WTC11 (cell line): Measurements from ENCODE around the gene PFKFB3. TPM values are rescaled to one million over a fixed set of nuclear protein-coding genes. Genes with fewer than 3 reads are reported as not detected.

ENCODE experiments used
- ATAC-seq: fragments of 200-7000 bp; cut with Tn5 transposase; 2 replicates; pipeline ENCODE4 v1.10.0; 2021; ENCODE audit warnings: mild to moderate bottlenecking, moderate library complexity
- CTCF ChIA-PET: fragments of 300-600 bp; sonication (Branson Sonifier 250); formaldehyde crosslinking; loops from one replicate; lab custom pipeline; 2021; ENCODE audit warnings: antibody characterized with exemption; lab: Charles Lee
- POLR2A ChIA-PET: fragments of 350-600 bp; sonication (Branson Sonifier 250); formaldehyde crosslinking; loops from one replicate; lab custom pipeline; 2021; ENCODE audit warnings: antibody characterized with exemption; lab: Charles Lee
- DNase-seq: peaks from one replicate; pipeline ENCODE4 v3.0.0; 2021; ENCODE audit warnings: low spot score
- H3K27ac Mint-ChIP-seq: 2 replicates; pipeline ENCODE4 v1.8.0; 2021; ENCODE audit warnings: mixed read lengths
- H3K27me3 Mint-ChIP-seq: 2 replicates; pipeline ENCODE4 v1.8.0; 2021; ENCODE audit warnings: low read depth, mild to moderate bottlenecking, moderate library complexity, mixed read lengths
- H3K36me3 Mint-ChIP-seq: 2 replicates; pipeline ENCODE4 v1.8.0; 2021; ENCODE audit warnings: mixed read lengths
- H3K4me1 Mint-ChIP-seq: 2 replicates; pipeline ENCODE4 v1.8.0; 2022; ENCODE audit warnings: mixed read lengths
- H3K4me3 Mint-ChIP-seq: 2 replicates; pipeline ENCODE4 v1.8.0; 2021; ENCODE audit warnings: mild to moderate bottlenecking, moderate library complexity, mixed read lengths
- H3K9me3 Mint-ChIP-seq: 2 replicates; pipeline ENCODE4 v1.8.0; 2021; ENCODE audit warnings: mixed read lengths
- AFF4 ChIP-seq: sonication (generic); formaldehyde crosslinking; IDR thresholded peaks from 2 replicates; pipeline ENCODE4 v1.8.1; 2023; ENCODE audit warnings: mild to moderate bottlenecking, missing genetic modification reagents, borderline replicate concordance
- AR ChIP-seq: fragments of 250-450 bp; sonication (Bioruptor Pico); IDR thresholded peaks from 2 replicates; pipeline ENCODE4 v1.9.0; 2021; ENCODE audit warnings: mild to moderate bottlenecking
- ATF3 ChIP-seq: sonication (generic); formaldehyde crosslinking; conservative IDR thresholded peaks from 2 replicates; pipeline ENCODE4 v1.8.1; 2022; ENCODE audit warnings: mild to moderate bottlenecking, missing genetic modification reagents
- CDX4 ChIP-seq: fragments of 250-450 bp; sonication (Bioruptor Pico); IDR thresholded peaks from 2 replicates; pipeline ENCODE4 v1.9.0; 2021; ENCODE audit warnings: moderate library complexity, mild to moderate bottlenecking, inconsistent platforms, borderline replicate concordance
- ELF4 ChIP-seq: sonication (generic); formaldehyde crosslinking; IDR thresholded peaks from 2 replicates; pipeline ENCODE4 v1.8.1; 2022; ENCODE audit warnings: low read depth, mild to moderate bottlenecking, moderate library complexity, missing genetic modification reagents
- EMX1 ChIP-seq: fragments of 250-450 bp; sonication (Bioruptor Pico); IDR thresholded peaks from 2 replicates; pipeline ENCODE4 v1.8.0; 2021; ENCODE audit warnings: mild to moderate bottlenecking
- ETV6 ChIP-seq: sonication (generic); formaldehyde crosslinking; IDR thresholded peaks from 2 replicates; pipeline ENCODE4 v1.8.1; 2022; ENCODE audit warnings: mild to moderate bottlenecking, missing genetic modification reagents
- FOXJ3 ChIP-seq: sonication (generic); formaldehyde crosslinking; IDR thresholded peaks from 2 replicates; pipeline ENCODE4 v1.9.0; 2021; ENCODE audit warnings: missing genetic modification reagents, mild to moderate bottlenecking, borderline replicate concordance
- GABPB1 ChIP-seq: sonication (generic); formaldehyde crosslinking; IDR thresholded peaks from 2 replicates; pipeline ENCODE4 v1.8.1; 2023; ENCODE audit warnings: mild to moderate bottlenecking, missing genetic modification reagents
- IRF2 ChIP-seq: sonication (generic); formaldehyde crosslinking; IDR thresholded peaks from 2 replicates; pipeline ENCODE4 v1.8.0; 2022; ENCODE audit warnings: low read depth, missing genetic modification reagents, borderline replicate concordance
- JAZF1 ChIP-seq: fragments of 250-450 bp; sonication (Bioruptor Pico); IDR thresholded peaks from 2 replicates; pipeline ENCODE4 v1.9.0; 2021; ENCODE audit warnings: moderate library complexity, mild to moderate bottlenecking, inconsistent platforms
- MAX ChIP-seq: sonication (generic); formaldehyde crosslinking; IDR thresholded peaks from 2 replicates; pipeline ENCODE4 v1.8.0; 2022; ENCODE audit warnings: mild to moderate bottlenecking, missing genetic modification reagents
- NR3C1 ChIP-seq: sonication (generic); formaldehyde crosslinking; conservative IDR thresholded peaks from 2 replicates; pipeline ENCODE4 v1.8.1; 2023; ENCODE audit warnings: low read depth, mild to moderate bottlenecking, missing genetic modification reagents
- SMAD4 ChIP-seq: sonication (generic); formaldehyde crosslinking; IDR thresholded peaks from 2 replicates; pipeline ENCODE4 v1.8.0; 2022; ENCODE audit warnings: mild to moderate bottlenecking, missing genetic modification reagents
- SP1 ChIP-seq: sonication (generic); formaldehyde crosslinking; conservative IDR thresholded peaks from 2 replicates; pipeline ENCODE4 v1.8.1; 2022; ENCODE audit warnings: missing genetic modification reagents
- STAT6 ChIP-seq: sonication (generic); formaldehyde crosslinking; conservative IDR thresholded peaks from 2 replicates; pipeline ENCODE4 v1.8.1; 2023; ENCODE audit warnings: mild to moderate bottlenecking, low read depth, missing genetic modification reagents, moderate library complexity
- TP53 ChIP-seq: sonication (generic); formaldehyde crosslinking; IDR thresholded peaks from 2 replicates; pipeline ENCODE4 v1.8.1; 2023; ENCODE audit warnings: mild to moderate bottlenecking, missing genetic modification reagents
- USF1 ChIP-seq: sonication (generic); formaldehyde crosslinking; IDR thresholded peaks from 2 replicates; pipeline ENCODE4 v1.8.0; 2022; ENCODE audit warnings: mild to moderate bottlenecking, missing genetic modification reagents
- ZBTB21 ChIP-seq: sonication (generic); formaldehyde crosslinking; IDR thresholded peaks from 2 replicates; pipeline ENCODE4 v1.8.1; 2023; ENCODE audit warnings: mild to moderate bottlenecking, missing genetic modification reagents, borderline replicate concordance
- ZNF121 ChIP-seq: sonication (generic); formaldehyde crosslinking; IDR thresholded peaks from 2 replicates; pipeline ENCODE4 v1.8.0; 2023; ENCODE audit warnings: missing genetic modification reagents
- ZNF232 ChIP-seq: sonication (generic); formaldehyde crosslinking; IDR thresholded peaks from 2 replicates; pipeline ENCODE4 v1.8.0; 2022; ENCODE audit warnings: mild to moderate bottlenecking, missing genetic modification reagents
- ZNF317 ChIP-seq: sonication (generic); formaldehyde crosslinking; IDR thresholded peaks from 2 replicates; pipeline ENCODE4 v1.8.1; 2023; ENCODE audit warnings: low read depth, mild to moderate bottlenecking, moderate library complexity, missing genetic modification reagents, borderline replicate concordance
- ZNF671 ChIP-seq: fragments of 250-450 bp; sonication (Bioruptor Pico); IDR thresholded peaks from 2 replicates; pipeline ENCODE4 v1.8.0; 2021; ENCODE audit warnings: mild to moderate bottlenecking
- total RNA-seq: library from RNA; stranded (reverse); gene quantifications from 3 replicates; pipeline ENCODE4 v1.2.3, GENCODE V29; 2021

PFKFB3 gene
- total RNA-seq, 1 experiment from 2014 or later, result 30.6 TPM

GRCh38 chr10:6198171-6198570, 4.6 kb upstream of the PFKFB3 start (continued):
- no peak for TF ChIP-seq FOXJ3 (CRISPR knock-in tag)
- TF ChIP-seq ETV6 (CRISPR knock-in tag), result no peak
- no peak for TF ChIP-seq ZNF317 (CRISPR knock-in tag)
- TF ChIP-seq JAZF1, result no peak
- TF ChIP-seq TP53 (CRISPR knock-in tag), result no peak
- no peak for TF ChIP-seq IRF2 (CRISPR knock-in tag)
- TF ChIP-seq MAX, result no peak
- no peak for TF ChIP-seq ZNF232 (CRISPR knock-in tag)

GRCh38 chr10:6199131-6199733, 3.5 kb upstream of the PFKFB3 start:
- no peak for ATAC-seq
- Mint-ChIP-seq H3K4me3 (no peak overlapping the region), H3K27me3 (peaks cover 46% of the 10 kb centered on the region), H3K4me1 (peaks cover 14% of the 10 kb centered on the region), H3K27ac (no peak overlapping the region), H3K36me3 (no peaks in the 10 kb centered on the region), H3K9me3 (no peaks in the 10 kb centered on the region)
- ChIA-PET POLR2A (no interaction called here), CTCF (interaction anchor here (0.6 to 4.6 kb wide), 7 partner anchors 8 to 203 kb away, joined by 4 to 160 read pairs (median 5); no protein-coding TSS in a partner anchor)
- TF ChIP-seq ZBTB21 (CRISPR knock-in tag), result no peak
- TF ChIP-seq USF1 (CRISPR knock-in tag), result no peak
- TF ChIP-seq STAT6 (CRISPR knock-in tag), result no peak
- no peak for TF ChIP-seq NR3C1
- TF ChIP-seq AFF4, result no peak
- no peak for TF ChIP-seq SP1 (CRISPR knock-in tag)
- no peak for TF ChIP-seq ATF3 (CRISPR knock-in tag)
- TF ChIP-seq ELF4, result no peak
- TF ChIP-seq EMX1, result no peak
- TF ChIP-seq ZNF121 (CRISPR knock-in tag), result no peak
- no peak for TF ChIP-seq SMAD4 (CRISPR knock-in tag)
- TF ChIP-seq AR (CRISPR knock-in tag), result no peak
- TF ChIP-seq ZNF671 (CRISPR knock-in tag), result no peak
- TF ChIP-seq IRF2 (CRISPR knock-in tag), result no peak
- no peak for TF ChIP-seq MAX
- no peak for TF ChIP-seq ZNF232 (CRISPR knock-in tag)
- TF ChIP-seq GABPB1 (CRISPR knock-in tag), result no peak
- no peak for TF ChIP-seq CDX4 (CRISPR knock-in tag)
- no peak for DNase-seq
